IMR-90 (cell line): Measurements from ENCODE around the gene VAT1L.

Source experiments
- BHLHE40 ChIP-seq: fragments of 150-350 bp; IDR thresholded peaks from 2 replicates; pipeline ENCODE4 v1.6.1; 2016; ENCODE audit warnings: mild to moderate bottlenecking, low read depth, low read length
- CEBPB ChIP-seq: IDR thresholded peaks from 2 replicates; pipeline ENCODE4 v1.6.1; 2012; ENCODE audit warnings: low read depth, low read length, improper control_type of control experiment
- CHD1 ChIP-seq: IDR thresholded peaks from 2 replicates; pipeline ENCODE4 v1.6.1; 2012; ENCODE audit warnings: low read depth, low read length, improper control_type of control experiment
- CTCF ChIP-seq: conservative IDR thresholded peaks from 2 replicates; pipeline ENCODE4 v1.5.1; 2012; ENCODE audit warnings: mild to moderate bottlenecking, low read depth, low read length, improper control_type of control experiment
- MXI1 ChIP-seq: IDR thresholded peaks from 2 replicates; pipeline ENCODE4 v1.6.1; 2012; ENCODE audit warnings: low read depth, mild to moderate bottlenecking, low read length, moderate library complexity, borderline replicate concordance
- POLR2A ChIP-seq: IDR thresholded peaks from 2 replicates; pipeline ENCODE4 v1.6.1; 2012; ENCODE audit warnings: mild to moderate bottlenecking, low read depth, low read length
- RAD21 ChIP-seq: IDR thresholded peaks from 2 replicates; pipeline ENCODE4 v1.6.1; 2012; ENCODE audit warnings: low read length, improper control_type of control experiment
- SMC3 ChIP-seq: fragments of 150-350 bp; IDR thresholded peaks from 2 replicates; pipeline ENCODE4 v1.6.1; 2016; ENCODE audit warnings: low read depth, mild to moderate bottlenecking, antibody characterized with exemption, low read length, moderate library complexity

GRCh38 chr16:77838597-77839255 lies 50.4 kb downstream of the VAT1L start:
- TF ChIP-seq CTCF (no peak), CEBPB (no peak), CHD1 (no peak), SMC3 (no peak), POLR2A (no peak), RAD21 (no peak), BHLHE40 (no peak), MXI1 (no peak)
